ENCODE data around the gene C1QTNF7. TPM values are rescaled to one million over a fixed set of nuclear protein-coding genes. Genes with fewer than 3 reads are reported as not detected.

The C1QTNF7 gene
- polyA plus RNA-seq, 1 donor: 3.1 TPM

DNA sequence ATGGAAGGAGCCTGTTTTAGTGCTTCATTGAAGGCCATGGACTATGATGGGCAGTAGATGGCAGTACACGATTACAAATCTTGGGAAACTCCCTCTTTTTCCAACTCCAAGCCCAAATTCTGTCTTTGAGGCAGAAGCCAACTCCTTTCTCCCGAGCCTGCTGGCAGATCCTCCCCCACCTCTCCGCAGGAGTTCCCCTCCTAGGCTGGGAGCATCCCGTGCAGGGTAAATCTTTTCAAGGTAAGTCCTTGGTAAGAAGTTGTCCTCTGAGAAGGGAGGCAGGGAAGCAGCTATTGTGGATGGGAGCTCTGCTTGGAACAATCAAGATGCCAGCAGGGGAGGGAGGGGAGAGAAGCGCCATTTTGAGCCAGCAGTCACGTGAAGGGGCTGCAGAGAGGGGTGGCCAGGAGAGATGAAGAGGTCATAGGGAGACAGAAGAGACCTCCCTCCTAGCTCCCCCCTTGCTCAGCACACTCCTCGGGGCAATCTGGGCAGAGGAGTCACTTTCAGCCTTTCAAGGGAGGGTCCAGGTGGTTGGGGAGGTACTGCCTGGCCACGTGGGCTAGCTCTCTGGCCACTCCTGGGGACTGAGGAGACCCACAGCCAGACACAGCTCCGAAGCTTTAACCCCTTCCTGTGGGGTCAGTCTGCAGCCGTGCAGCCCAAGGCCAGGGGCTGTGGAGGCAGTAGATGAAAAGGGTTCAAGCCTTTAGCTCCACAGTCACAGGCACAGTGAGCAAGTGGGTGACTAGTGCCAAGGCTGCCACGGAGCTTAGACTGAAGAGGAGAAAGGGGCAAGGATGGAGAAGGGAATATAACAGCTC, 51.5 kb downstream of the C1QTNF7 start:
- H3K4me3 ChIP-seq (ENCODE audit: low read length): peak overlapping the region; percentile 50
- no CpG with 5 or more reads among the region's 11 CpGs for WGBS (ENCODE audit: insufficient coverage, low lambda C conversion rate)
- no peaks in the 10 kb centered on the region for H3K9me3 ChIP-seq (ENCODE audit: control insufficient read depth, low read depth, low read length)
- H3K4me1 ChIP-seq (ENCODE audit: control insufficient read depth, insufficient read depth, low read length): peaks cover 4% of the 10 kb centered on the region
- H3K27ac ChIP-seq (ENCODE audit: low read length): peak overlapping the region; percentile 71
- H3K27me3 ChIP-seq (ENCODE audit: control insufficient read depth, insufficient read depth, low read length): no peaks in the 10 kb centered on the region
- peaks cover 14% of the 10 kb centered on the region for H3K36me3 ChIP-seq (ENCODE audit: control insufficient read depth, insufficient read depth, low read length)
- DNase-seq: peak; percentile 55 to 75

DNA sequence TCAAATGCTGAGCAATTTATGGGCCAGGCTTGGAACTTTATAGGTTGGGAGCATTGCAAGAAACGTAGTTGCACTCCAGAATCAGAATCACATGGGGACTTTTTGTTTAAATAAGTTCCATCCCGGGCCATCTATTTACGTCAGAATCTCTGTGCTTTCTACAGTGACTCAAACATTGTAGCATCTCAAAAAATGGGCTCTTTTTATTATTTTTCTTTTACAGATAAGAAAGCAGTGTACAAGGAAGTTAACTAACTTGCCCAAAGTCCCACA, 52.0 kb downstream of the C1QTNF7 start:
- H3K27me3 ChIP-seq (ENCODE audit: control insufficient read depth, insufficient read depth, low read length): no peaks in the 10 kb centered on the region
- H3K36me3 ChIP-seq (ENCODE audit: control insufficient read depth, insufficient read depth, low read length): peaks cover 14% of the 10 kb centered on the region
- no peaks in the 10 kb centered on the region for H3K9me3 ChIP-seq (ENCODE audit: control insufficient read depth, low read depth, low read length)
- 80% methylated on average over 1 of the region's 3 CpGs for WGBS (ENCODE audit: insufficient coverage, low lambda C conversion rate)
- peak overlapping the region; percentile 71 for H3K27ac ChIP-seq (ENCODE audit: low read length)
- H3K4me1 ChIP-seq (ENCODE audit: control insufficient read depth, insufficient read depth, low read length): peaks cover 4% of the 10 kb centered on the region
- DNase-seq: no peak
- peak overlapping the region; percentile 50 for H3K4me3 ChIP-seq (ENCODE audit: low read length)

GRCh38 chr4:15481961-15482745, 54.3 kb downstream of the C1QTNF7 start:
- no peaks in the 10 kb centered on the region for H3K9me3 ChIP-seq (ENCODE audit: control insufficient read depth, low read depth, low read length)
- H3K4me1 ChIP-seq (ENCODE audit: control insufficient read depth, insufficient read depth, low read length): peaks cover 4% of the 10 kb centered on the region
- no peak for DNase-seq
- H3K36me3 ChIP-seq (ENCODE audit: control insufficient read depth, insufficient read depth, low read length): peaks cover 14% of the 10 kb centered on the region
- H3K27ac ChIP-seq (ENCODE audit: low read length): no peak overlapping the region
- WGBS (ENCODE audit: insufficient coverage, low lambda C conversion rate): no CpG with 5 or more reads among the region's 2 CpGs
- no peak overlapping the region for H3K4me3 ChIP-seq (ENCODE audit: low read length)
- no peaks in the 10 kb centered on the region for H3K27me3 ChIP-seq (ENCODE audit: control insufficient read depth, insufficient read depth, low read length)

- Histone ChIP-seq H3K27ac (ENCODE audit: low read length) (no peak overlapping the region), H3K4me3 (ENCODE audit: low read length) (no peak overlapping the region), H3K4me1 (ENCODE audit: control insufficient read depth, insufficient read depth, low read length) (peaks cover 4% of the 10 kb centered on the region), H3K27me3 (ENCODE audit: control insufficient read depth, insufficient read depth, low read length) (no peaks in the 10 kb centered on the region), H3K36me3 (ENCODE audit: control insufficient read depth, insufficient read depth, low read length) (peaks cover 14% of the 10 kb centered on the region), H3K9me3 (ENCODE audit: control insufficient read depth, low read depth, low read length) (peaks cover 3% of the 10 kb centered on the region)
- WGBS (ENCODE audit: insufficient coverage, low lambda C conversion rate): no CpG with 5 or more reads among the region's 2 CpGs
- DNase-seq: no peak
Observed at GRCh38 chr4:15482842-15483241, 55.0 kb downstream of the C1QTNF7 start.

DNA sequence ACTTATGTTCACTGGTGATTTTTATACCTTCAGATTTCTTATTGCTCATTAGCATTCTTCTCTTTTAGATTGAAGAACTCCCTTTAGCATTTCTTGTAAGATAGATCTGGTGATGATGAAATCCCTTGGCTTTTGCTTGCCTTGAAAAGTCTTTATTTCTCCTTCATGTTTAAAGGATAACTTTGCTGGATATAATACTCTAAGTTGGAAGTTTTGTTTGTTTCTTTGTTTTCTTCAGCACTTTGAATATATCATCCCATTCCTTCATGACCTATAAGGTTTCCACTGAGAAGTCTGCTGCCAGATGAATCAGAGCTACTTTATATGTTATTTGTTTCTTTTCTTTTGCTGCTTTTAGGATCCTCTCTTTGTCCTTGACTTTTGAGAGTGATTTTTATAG, 60.3 kb downstream of the C1QTNF7 start:
- no peak overlapping the region for H3K27ac ChIP-seq (ENCODE audit: low read length)
- H3K4me3 ChIP-seq (ENCODE audit: low read length): no peak overlapping the region
- peaks cover 4% of the 10 kb centered on the region for H3K36me3 ChIP-seq (ENCODE audit: control insufficient read depth, insufficient read depth, low read length)
- H3K27me3 ChIP-seq (ENCODE audit: control insufficient read depth, insufficient read depth, low read length): no peaks in the 10 kb centered on the region
- H3K9me3 ChIP-seq (ENCODE audit: control insufficient read depth, low read depth, low read length): peaks cover 3% of the 10 kb centered on the region
- DNase-seq: no peak
- H3K4me1 ChIP-seq (ENCODE audit: control insufficient read depth, insufficient read depth, low read length): no peaks in the 10 kb centered on the region

- H3K27ac ChIP-seq (ENCODE audit: low read length): no peak overlapping the region
- no peak overlapping the region for H3K4me3 ChIP-seq (ENCODE audit: low read length)
- no peak for DNase-seq
- peaks cover 3% of the 10 kb centered on the region for H3K9me3 ChIP-seq (ENCODE audit: control insufficient read depth, low read depth, low read length)
- H3K36me3 ChIP-seq (ENCODE audit: control insufficient read depth, insufficient read depth, low read length): peaks cover 3% of the 10 kb centered on the region
- 90% methylated on average over 1 of the region's 6 CpGs for WGBS (ENCODE audit: insufficient coverage, low lambda C conversion rate)
- H3K4me1 ChIP-seq (ENCODE audit: control insufficient read depth, insufficient read depth, low read length): no peaks in the 10 kb centered on the region
- H3K27me3 ChIP-seq (ENCODE audit: control insufficient read depth, insufficient read depth, low read length): no peaks in the 10 kb centered on the region
Observed at GRCh38 chr4:15488658-15489470, 61.0 kb downstream of the C1QTNF7 start.

- H3K27ac ChIP-seq (ENCODE audit: low read length): no peak overlapping the region
- peaks cover 3% of the 10 kb centered on the region for H3K9me3 ChIP-seq (ENCODE audit: control insufficient read depth, low read depth, low read length)
- no peak for DNase-seq
- peaks cover 3% of the 10 kb centered on the region for H3K36me3 ChIP-seq (ENCODE audit: control insufficient read depth, insufficient read depth, low read length)
- WGBS (ENCODE audit: insufficient coverage, low lambda C conversion rate): 89% methylated on average over 1 of the region's 2 CpGs
- H3K4me1 ChIP-seq (ENCODE audit: control insufficient read depth, insufficient read depth, low read length): no peaks in the 10 kb centered on the region
- H3K27me3 ChIP-seq (ENCODE audit: control insufficient read depth, insufficient read depth, low read length): no peaks in the 10 kb centered on the region
- H3K4me3 ChIP-seq (ENCODE audit: low read length): no peak overlapping the region
Observed at GRCh38 chr4:15489551-15489950, 61.7 kb downstream of the C1QTNF7 start.

- Histone ChIP-seq H3K27ac (ENCODE audit: low read length) (no peak overlapping the region), H3K4me1 (ENCODE audit: control insufficient read depth, insufficient read depth, low read length) (no peaks in the 10 kb centered on the region), H3K36me3 (ENCODE audit: control insufficient read depth, insufficient read depth, low read length) (peaks cover 3% of the 10 kb centered on the region), H3K4me3 (ENCODE audit: low read length) (no peak overlapping the region), H3K9me3 (ENCODE audit: control insufficient read depth, low read depth, low read length) (peaks cover 4% of the 10 kb centered on the region), H3K27me3 (ENCODE audit: control insufficient read depth, insufficient read depth, low read length) (no peaks in the 10 kb centered on the region)
- no peak for DNase-seq
Observed at GRCh38 chr4:15493411-15493810, 65.6 kb downstream of the C1QTNF7 start.

- no peak overlapping the region for H3K4me3 ChIP-seq (ENCODE audit: low read length)
- no peak for DNase-seq
- peaks cover 4% of the 10 kb centered on the region for H3K9me3 ChIP-seq (ENCODE audit: control insufficient read depth, low read depth, low read length)
- no peak overlapping the region for H3K27ac ChIP-seq (ENCODE audit: low read length)
- peaks cover 3% of the 10 kb centered on the region for H3K36me3 ChIP-seq (ENCODE audit: control insufficient read depth, insufficient read depth, low read length)
- WGBS (ENCODE audit: insufficient coverage, low lambda C conversion rate): 89% methylated on average over 1 of the region's 1 CpG
- no peaks in the 10 kb centered on the region for H3K27me3 ChIP-seq (ENCODE audit: control insufficient read depth, insufficient read depth, low read length)
- H3K4me1 ChIP-seq (ENCODE audit: control insufficient read depth, insufficient read depth, low read length): no peaks in the 10 kb centered on the region
Observed at GRCh38 chr4:15495621-15496020, 67.8 kb downstream of the C1QTNF7 start.
